ENCODE measurements around the gene TOLLIP.

The TOLLIP gene

GRCh38 chr11:1310318-1310687 lies 871 bp upstream of the TOLLIP start:
- DNase-seq = no peak

DNA sequence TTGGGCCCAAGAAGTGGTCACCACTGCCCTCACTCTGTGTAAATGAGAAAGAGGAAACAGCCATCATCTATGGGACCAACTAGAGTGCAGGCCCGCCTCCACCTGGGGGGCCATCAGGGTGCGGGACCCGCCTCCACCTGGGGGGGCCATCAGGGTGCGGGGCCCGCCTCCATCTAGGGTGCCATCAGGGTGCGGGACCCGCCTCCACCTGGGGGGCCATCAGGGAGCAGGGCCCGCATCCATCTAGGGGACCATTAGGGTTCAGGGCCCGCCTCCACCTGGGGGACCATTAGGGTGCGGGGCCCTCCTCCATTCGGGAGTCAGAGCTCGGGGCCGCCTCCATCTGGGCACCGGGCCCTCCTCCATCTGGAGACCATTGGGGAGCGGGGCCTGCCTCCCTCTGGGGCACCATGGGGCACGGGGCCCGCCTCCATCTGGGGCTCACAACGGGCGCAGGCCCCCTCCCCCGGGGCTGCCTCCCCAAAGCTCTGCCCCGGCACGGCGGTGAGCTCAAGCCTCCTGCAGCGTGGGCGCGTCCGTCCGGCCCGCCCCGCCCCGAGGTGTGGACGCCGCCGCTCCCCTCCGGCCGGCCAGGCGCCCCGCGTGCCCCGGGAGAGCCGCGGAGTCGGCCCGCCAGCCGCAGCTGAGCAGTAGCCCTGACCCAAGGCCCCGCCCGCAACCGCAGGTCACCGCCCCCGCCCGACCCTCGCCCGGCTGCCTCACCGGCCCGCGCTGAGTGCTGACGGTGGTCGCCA lies 512 bp downstream of the TOLLIP start:
- DNase-seq = no peak

- DNase-seq = no peak
These were observed 1.3 kb downstream of the TOLLIP start for GRCh38 chr11:1307998-1308742.

DNA sequence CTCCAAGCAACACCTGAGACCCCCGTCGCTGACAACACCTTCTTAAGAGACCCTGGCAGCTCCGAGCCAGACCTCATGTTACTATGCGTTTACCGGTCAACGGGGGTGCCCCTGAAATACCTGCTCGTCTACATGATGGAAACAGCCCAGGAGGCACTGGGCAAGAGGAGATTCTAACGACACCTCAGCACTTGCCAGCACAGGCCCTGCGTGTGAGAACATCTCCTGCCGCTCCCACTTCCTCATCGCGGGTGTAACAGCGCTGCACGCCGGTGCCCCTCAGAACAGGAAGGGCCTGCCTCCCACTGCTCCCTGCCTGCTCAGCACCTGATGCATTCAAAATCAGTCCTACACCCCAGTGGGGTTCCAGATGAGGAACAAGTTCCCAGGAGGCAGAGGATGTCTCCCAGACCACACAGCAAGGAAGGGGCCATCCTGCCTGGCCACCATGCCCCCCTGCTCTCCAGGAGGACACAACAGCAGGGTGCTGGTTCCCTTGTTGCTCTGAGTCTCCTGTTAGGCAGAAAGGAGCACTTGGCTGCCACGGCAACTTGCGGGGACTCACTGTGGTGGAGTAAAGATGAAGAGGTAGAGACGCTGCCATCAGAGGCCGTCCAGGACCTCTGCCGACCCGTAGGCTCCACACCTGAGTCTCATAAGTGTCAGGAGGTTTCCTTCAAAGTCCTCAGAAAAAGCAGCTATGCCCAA lies 2.1 kb downstream of the TOLLIP start:
- DNase-seq = no peak

DNA sequence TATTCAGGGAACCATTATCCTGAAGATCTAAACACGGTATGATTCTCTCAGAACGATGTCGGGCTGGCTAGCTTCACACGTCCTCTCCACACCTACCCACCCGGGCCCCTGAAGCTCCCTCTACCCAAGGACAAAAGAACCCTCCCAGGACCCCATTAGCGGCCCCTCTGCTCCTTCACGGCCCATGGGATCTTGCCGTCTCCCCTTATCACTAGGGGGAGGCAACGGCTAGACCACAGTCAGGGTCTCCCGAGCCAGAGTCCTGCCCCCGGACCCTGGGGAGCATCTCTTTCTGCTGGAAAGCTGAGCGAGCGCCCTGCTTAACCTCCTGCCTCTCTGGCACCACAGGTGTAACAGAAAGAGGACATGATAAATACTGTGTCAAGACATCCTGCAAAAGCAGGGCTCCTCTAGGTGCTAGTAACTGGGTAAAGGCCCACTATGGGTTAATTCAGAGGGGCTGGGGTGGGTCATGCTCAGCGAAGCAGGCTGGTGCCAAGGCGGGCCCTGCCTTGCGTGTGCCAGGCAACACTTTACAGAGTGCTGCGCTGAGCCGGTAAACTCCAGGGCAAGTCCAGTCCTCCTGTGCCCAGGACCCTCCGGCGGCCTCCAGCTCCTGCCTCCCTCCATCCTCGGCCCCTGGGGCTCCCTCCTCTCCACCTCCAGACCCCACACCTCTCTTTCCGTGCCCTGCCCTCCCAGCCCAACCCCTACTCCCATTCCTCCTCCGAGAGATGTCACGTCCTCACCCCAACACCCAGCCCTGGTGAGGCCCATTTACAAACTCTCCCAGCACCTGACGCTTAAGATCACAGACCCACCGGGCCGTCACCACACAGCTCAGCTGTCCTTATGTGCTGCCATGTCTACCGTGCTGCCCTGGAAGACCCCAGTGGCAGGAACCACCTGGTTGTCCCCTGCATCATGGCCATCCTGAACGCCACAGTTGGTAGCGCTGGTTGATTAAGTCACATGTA lies 3.0 kb downstream of the TOLLIP start:
- DNase-seq = no peak

DNA sequence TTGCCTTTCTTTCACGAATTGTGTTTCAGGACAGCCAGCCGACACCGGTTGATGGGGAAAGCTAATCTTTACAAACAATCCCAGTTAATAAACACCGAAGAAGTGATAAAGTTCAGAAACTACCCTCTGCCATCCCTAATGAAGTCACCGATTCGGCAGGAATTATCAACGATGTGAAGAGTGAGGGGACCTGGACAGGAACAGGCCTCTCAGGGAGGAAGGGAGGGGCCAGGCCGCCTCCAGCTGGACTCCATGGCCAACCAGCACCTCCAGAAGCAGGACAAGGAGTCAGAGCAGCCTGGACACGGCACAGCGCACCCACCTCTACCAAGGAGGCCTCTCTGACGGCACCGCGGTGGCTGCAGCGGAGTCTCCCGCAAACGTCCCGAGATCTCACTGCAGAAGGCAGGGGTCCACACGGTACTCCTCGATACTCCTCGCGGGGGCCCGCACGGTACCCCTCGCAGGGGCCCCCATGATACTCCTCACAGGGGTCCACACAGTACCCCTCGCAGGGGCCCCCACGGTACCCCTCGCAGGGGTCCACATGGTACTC lies 3.9 kb downstream of the TOLLIP start:
- no peak for DNase-seq

DNA sequence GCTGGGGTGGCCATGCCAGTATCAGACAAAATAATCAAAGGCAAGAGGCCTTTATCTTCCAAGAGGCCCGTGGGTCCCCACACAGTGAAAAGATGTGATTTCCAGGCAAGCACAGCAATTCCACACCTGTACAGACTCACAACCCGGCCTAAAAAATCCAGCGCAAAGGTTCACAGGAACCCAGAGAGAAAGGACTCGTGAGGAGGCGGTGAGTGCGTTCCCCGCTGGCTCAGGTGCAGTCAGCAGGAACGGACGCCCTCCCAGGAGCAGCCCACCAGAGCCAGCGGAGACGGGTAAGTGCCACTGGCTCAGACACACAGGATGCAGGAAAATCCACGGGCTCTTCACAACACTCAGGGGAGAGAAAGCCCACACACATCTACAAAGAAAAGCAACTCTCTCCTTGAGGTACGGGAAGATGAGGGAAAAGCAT lies 4.4 kb downstream of the TOLLIP start:
- no peak for DNase-seq

DNA sequence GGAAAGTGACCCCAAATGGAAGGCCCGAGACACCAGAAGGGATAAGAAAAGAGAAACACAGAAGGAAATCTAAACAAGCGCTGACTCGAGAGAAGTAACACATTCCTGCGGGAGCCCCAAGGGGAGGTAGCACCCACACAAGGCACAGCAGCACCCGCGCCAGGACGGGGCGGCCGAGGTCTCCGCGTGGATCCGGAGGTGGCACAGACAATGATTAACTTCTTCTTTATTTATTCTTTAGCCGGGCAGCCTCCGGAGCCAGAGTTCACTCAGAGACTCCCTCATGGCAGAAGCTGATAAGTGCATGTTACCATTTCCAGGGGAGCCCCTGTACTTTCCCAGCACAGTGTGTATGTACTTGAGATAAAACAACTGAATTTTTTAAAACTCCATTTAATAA lies 5.1 kb downstream of the TOLLIP start:
- DNase-seq = no peak

GRCh38 chr11:1303973-1304372 lies 5.5 kb downstream of the TOLLIP start:
- DNase-seq = no peak

GRCh38 chr11:1303126-1303821 lies 6.2 kb downstream of the TOLLIP start:
- DNase-seq = no peak

DNA sequence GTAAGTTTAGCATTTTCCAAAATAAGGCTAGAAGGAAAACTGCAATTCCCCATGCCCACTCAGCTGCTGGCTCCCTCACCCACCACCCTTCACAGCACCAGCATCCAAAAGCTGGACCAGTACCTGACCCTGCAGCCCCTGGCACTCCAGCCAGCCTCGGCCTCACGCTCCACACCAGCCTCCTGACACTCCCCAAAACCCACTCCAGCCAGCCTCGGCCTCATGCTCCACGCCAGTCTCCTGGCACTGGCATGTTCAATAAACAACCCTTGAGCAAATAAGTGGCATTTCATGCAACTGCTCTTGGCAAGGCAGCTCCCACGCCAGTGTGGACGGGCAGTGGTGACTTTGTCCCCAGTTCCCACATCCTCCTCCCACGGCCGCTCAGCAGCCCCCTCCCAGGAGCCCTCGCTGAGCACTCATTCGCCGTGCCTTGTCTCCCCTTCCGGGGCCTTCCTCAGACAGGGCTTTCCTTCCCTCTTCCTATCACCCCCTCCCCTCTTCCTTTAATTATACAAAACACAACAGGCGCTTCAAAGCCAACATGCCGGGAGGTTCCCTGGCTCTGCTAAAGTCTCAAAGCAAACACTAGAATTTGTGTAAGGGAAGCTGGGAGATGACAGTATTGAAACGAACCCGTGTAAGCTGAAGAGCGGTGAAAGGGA lies 6.8 kb downstream of the TOLLIP start:
- DNase-seq = no peak

GRCh38 chr11:1302041-1302460 lies 7.4 kb downstream of the TOLLIP start:
- DNase-seq = no peak

- no peak for DNase-seq
These were observed 8.0 kb downstream of the TOLLIP start for GRCh38 chr11:1301220-1302000.

GRCh38 chr11:1300569-1301187 lies 8.8 kb downstream of the TOLLIP start:
- DNase-seq = no peak

DNA sequence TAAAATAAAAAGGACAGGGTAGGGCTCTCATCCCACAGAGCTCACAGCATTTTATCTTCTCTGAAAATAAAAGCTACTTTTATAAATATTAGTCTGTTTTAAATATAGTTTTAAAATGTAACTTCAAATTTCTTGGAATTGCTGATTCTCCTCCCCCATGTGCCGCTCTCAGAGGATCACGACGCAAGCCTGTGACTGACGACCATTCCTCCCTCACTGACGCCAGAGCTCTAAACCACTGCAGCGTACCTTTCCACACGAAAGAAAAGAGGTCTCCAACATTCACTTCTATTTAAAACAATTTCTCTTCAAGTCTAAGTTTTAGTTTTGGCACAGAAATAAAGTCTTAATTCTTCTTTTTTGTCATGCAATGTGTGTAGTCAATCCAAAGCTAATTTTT lies 9.3 kb downstream of the TOLLIP start:
- no peak for DNase-seq

- no peak for DNase-seq
These were observed 9.8 kb downstream of the TOLLIP start for GRCh38 chr11:1299621-1300020.

GRCh38 chr11:1298695-1299492 lies 10.5 kb downstream of the TOLLIP start:
- DNase-seq = peak; percentile 20

DNA sequence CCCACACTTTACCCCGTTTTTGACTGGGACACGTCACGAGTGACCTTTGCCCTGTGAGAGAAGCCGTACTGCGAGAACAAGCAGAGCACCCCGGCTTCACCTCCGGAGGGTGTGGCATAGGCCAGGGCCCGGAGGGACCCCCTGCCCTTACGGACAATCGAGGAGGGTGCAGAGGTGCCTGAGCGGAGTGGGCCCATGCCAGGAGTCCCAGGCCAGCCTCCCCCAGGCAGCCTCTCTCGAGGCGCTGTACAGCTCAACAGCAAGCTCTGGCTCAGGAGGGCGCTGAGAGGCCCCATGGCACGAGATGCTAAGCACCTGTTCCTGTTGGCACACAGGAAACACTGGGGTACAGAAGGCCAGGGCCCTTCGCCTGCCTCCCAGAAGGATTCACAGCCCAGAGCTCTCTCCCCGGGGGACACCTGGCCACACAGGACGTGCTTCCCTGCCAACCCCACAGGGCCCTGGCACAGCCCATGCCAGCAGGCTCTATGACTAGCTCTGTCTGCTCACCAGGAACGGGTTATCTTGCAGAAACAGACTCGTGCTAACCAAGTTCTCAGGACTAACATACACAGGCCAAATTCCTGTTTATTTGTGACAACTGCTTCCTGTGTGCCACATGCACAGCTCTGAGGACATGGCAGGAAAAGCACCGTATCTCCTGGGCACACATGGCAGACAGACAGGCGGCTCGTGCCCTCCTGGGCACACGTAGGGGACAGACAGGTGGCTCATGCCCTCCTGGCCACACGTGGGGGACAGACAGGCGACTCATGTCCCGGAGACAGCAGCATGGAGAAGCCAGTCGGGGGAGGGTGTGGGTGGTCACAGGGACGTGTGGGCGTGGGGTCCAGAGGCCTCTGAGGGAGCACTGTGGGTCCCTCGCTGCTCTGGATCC lies 11.6 kb downstream of the TOLLIP start:
- DNase-seq = no peak
